Measurements from ENCODE around the gene MOB3A. TPM values are rescaled to one million over a fixed set of nuclear protein-coding genes. Genes with fewer than 3 reads are reported as not detected.

Gene MOB3A
- total RNA-seq, 3 donors from 2014 or later (not counting 1 experiment from before 2014, with no cell fraction given) = 239 to 314 (median 246) TPM

GRCh38 chr19:2083174-2083854, 12.8 kb downstream of the MOB3A start:
- H3K27me3 Mint-ChIP-seq (ENCODE audit: low read depth in 2 of 2) = no peaks in the 10 kb centered on the region
- Histone ChIP-seq H3K36me3 (ENCODE audit: control insufficient read depth, insufficient read depth, low read length) (peaks cover 29% of the 10 kb centered on the region), H3K4me3 (ENCODE audit: low read length) (peak overlapping the region; percentile 91), H3K27me3 (ENCODE audit: control insufficient read depth, insufficient read depth, low read length) (no peaks in the 10 kb centered on the region), H3K4me1 (ENCODE audit: control insufficient read depth, insufficient read depth, low read length) (peaks cover 87% of the 10 kb centered on the region), H3K27ac (ENCODE audit: low read length) (peak overlapping the region; percentile 98), H3K9me3 (ENCODE audit: control insufficient read depth, insufficient read depth, low read length) (no peaks in the 10 kb centered on the region)
- intact Hi-C loops (cut with micrococcal nuclease) = loop anchor here (2.0 kb wide), 1 partner anchor 13 kb away; the partner anchor contains the start of genes IZUMO4 and MOB3A
- no peaks in the 10 kb centered on the region for H3K9me3 Mint-ChIP-seq
- H3K36me3 Mint-ChIP-seq = no peaks in the 10 kb centered on the region
- peaks cover 65 to 75% of the 10 kb centered on the region in 2 donors for H3K4me1 Mint-ChIP-seq
- WGBS (ENCODE audit: insufficient coverage) = 2% methylated on average over 20 of the region's 20 CpGs
- TF ChIP-seq CTCF (IDR thresholded peaks at IDR 0.05) = no peak
- peak overlapping the region; percentile 95 to 99 for H3K27ac Mint-ChIP-seq
- DNase-seq (peak; percentile 54 to 85), ATAC-seq (peak in 1 of 3 donors; percentile 12)
- peak overlapping the region; percentile 99 for H3K4me3 Mint-ChIP-seq

- Histone ChIP-seq H3K36me3 (ENCODE audit: control insufficient read depth, insufficient read depth, low read length) (peaks cover 41% of the 10 kb centered on the region), H3K27ac (ENCODE audit: low read length) (peak overlapping the region; percentile 98), H3K27me3 (ENCODE audit: control insufficient read depth, insufficient read depth, low read length) (no peaks in the 10 kb centered on the region), H3K9me3 (ENCODE audit: control insufficient read depth, insufficient read depth, low read length) (no peaks in the 10 kb centered on the region), H3K4me1 (ENCODE audit: control insufficient read depth, insufficient read depth, low read length) (peaks cover 83% of the 10 kb centered on the region), H3K4me3 (ENCODE audit: low read length) (peak overlapping the region; percentile 91)
- ATAC-seq (peak; percentile 51 to 76 (median 66)), DNase-seq (peak; percentile 72 to 82)
- no peaks in the 10 kb centered on the region for H3K36me3 Mint-ChIP-seq
- intact Hi-C loops (cut with micrococcal nuclease) = loop anchor here (1.0 to 2.0 kb wide), 2 partner anchors 8 to 15 kb away; partner anchors contain the start of genes IZUMO4 and MOB3A
- no peaks in the 10 kb centered on the region for H3K9me3 Mint-ChIP-seq
- no peaks in the 10 kb centered on the region for H3K27me3 Mint-ChIP-seq (ENCODE audit: low read depth in 2 of 2)
- peaks cover 53 to 64% of the 10 kb centered on the region in 2 donors for H3K4me1 Mint-ChIP-seq
- peak overlapping the region; percentile 99 for H3K4me3 Mint-ChIP-seq
- no peak for TF ChIP-seq CTCF (IDR thresholded peaks at IDR 0.05)
- 17% methylated on average over 30 of the region's 30 CpGs for WGBS (ENCODE audit: insufficient coverage)
- H3K27ac Mint-ChIP-seq = peak overlapping the region; percentile 95 to 99
Measured at GRCh38 chr19:2081873-2082810, 14.0 kb downstream of the MOB3A start.

GRCh38 chr19:2080336-2080988, 15.7 kb downstream of the MOB3A start:
- Histone ChIP-seq H3K27ac (ENCODE audit: low read length) (peak overlapping the region; percentile 98), H3K27me3 (ENCODE audit: control insufficient read depth, insufficient read depth, low read length) (no peaks in the 10 kb centered on the region), H3K4me1 (ENCODE audit: control insufficient read depth, insufficient read depth, low read length) (peaks cover 72% of the 10 kb centered on the region), H3K4me3 (ENCODE audit: low read length) (no peak overlapping the region), H3K9me3 (ENCODE audit: control insufficient read depth, insufficient read depth, low read length) (no peaks in the 10 kb centered on the region), H3K36me3 (ENCODE audit: control insufficient read depth, insufficient read depth, low read length) (peaks cover 57% of the 10 kb centered on the region)
- DNase-seq = no peak
- no peaks in the 10 kb centered on the region for H3K9me3 Mint-ChIP-seq
- no peak for ATAC-seq
- H3K27me3 Mint-ChIP-seq (ENCODE audit: low read depth in 2 of 2) = no peaks in the 10 kb centered on the region
- intact Hi-C loops (cut with micrococcal nuclease) = no loop called here
- H3K4me1 Mint-ChIP-seq = peaks cover 44 to 53% of the 10 kb centered on the region in 2 donors
- 59% methylated on average over 23 of the region's 23 CpGs for WGBS (ENCODE audit: insufficient coverage)
- peak overlapping the region; percentile 99 for H3K4me3 Mint-ChIP-seq
- peak overlapping the region; percentile 95 to 99 for H3K27ac Mint-ChIP-seq
- TF ChIP-seq CTCF (IDR thresholded peaks at IDR 0.05) = no peak
- H3K36me3 Mint-ChIP-seq = no peaks in the 10 kb centered on the region

Measured in natural killer cell (primary cell).